SW480 (cell line): ENCODE results near the gene MASTL.

Source experiments
- DNase-seq: peaks from one replicate; pipeline ENCODE4 v3.0.0-alpha.2; 2016; ENCODE audit warnings: low spot score

Gene MASTL

GRCh38 chr10:27225642-27226257 is 70.6 kb downstream of the MASTL start:
- no peak for DNase-seq

GRCh38 chr10:27230022-27230421 is 74.9 kb downstream of the MASTL start:
- no peak for DNase-seq

GRCh38 chr10:27235706-27236105 is 80.6 kb downstream of the MASTL start:
- no peak for DNase-seq
